GM18873 (cell line): ENCODE results near the gene GNB1.

Source experiments
- ATAC-seq: cut with Tn5 transposase; IDR thresholded peaks from one replicate; pipeline ENCODE4 v1.9.1; 2021; ENCODE audit warnings: mild to moderate bottlenecking, moderate library complexity, moderate number of reproducible peaks; ENCODE audit not compliant: unreplicated experiment, low FRiP score

GNB1 gene

DNA sequence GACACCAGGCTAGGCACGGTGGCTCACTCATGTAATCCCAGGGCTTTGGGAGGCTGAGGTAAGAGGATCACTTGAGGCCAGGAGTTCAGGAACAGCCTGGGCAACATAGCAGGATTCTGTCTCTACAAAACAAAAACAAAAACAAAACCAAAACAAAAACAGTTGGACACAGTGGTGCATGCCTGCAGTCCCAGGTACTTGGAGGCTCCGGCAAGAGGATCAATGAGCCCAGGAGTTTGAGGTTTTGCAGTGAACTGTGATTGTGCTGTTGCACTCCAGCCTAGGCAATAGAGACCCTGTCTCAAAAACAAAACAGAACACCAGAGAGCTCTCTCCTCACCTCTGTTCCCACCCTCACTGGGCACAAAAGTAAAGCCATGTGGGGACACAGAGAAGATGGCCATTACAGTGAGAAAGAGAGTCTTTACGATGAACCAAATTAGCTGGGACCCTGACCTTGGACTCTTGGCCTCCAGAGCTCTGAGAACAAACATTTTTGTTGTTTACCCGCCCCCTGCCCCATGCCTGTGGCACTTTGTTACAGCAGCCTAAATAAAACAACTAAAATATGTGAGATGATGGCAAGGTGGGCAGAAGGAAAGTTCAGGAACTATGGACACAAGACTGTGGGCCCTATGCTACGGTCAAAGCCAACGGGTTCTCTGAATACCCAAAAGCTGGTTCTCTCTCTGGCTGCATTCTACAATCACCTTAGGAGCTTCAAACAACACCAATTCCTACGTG, 122.5 kb downstream of the GNB1 start:
- no peak for ATAC-seq

DNA sequence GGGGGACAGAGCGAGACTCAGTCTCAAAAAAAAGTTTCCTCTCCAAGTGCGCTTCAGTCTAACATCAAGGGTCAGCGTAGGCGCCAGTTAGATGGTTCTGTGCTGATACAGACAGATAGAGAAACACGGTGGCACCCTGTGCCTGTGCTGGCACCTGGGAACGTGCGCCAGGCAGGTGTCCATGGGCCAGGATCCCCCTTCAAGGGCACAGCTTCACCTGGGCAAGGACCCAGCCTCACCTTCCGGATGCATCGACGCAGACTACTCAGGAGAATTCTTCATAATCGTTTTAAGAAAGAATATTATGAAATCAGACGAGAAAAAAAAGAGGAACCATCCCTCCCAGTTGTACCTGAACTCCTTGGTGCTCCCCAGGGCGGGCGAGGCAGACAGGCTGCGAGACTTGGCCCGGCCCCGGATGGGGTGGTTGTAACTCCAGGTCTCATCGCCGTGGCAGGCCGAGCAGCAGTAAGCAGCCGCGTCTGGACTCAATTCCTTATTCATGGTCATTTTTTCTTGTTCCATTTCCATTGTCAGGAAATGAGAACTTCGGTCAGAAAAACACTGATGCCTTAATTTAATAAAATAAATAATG, 125.9 kb downstream of the GNB1 start:
- ATAC-seq: no peak

DNA sequence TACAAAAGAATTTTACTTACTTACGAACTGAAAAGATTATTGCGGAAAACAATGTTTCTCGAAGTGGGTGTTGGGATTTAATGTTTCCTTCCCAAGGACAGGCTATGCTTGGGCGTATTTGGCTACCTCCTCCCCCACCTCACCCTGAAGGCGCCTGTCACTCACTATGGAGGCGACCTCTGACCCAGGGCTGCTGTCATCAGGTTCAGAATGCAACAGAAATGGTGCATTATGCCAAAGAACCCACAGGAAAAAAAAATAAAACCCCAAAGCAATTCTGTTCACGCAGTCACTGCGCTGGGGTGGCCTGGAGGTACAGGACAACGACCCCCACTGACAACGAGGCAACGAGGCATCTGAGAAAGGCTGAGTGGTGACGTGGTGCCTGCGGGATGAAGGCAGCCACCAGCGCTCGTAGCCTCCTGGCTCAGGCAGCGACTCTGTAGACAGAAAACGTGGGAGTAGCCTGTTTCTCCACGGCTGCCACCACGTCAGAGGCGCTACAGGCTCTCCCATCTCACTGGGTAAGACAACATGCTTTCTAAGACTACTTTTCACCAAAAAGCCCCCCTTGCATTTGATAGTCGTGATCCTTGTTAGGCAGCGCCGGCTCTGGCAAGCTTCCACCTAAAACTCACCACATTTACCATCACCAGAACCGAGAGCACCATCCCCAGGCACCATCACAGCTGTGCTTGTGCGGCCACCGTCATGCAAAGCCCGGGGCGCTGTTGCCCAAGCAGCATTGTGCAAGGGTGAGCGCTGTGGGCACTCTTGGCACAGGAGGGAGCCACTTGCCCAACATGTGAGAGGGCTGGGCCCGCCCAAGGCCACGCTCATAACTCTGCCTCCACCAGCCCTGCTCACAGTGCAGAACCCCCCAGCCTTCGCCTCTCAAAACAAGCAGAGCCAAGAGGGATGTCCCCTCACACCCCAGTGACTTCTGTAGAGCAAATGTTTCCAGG, 126.9 kb downstream of the GNB1 start:
- no peak for ATAC-seq

DNA sequence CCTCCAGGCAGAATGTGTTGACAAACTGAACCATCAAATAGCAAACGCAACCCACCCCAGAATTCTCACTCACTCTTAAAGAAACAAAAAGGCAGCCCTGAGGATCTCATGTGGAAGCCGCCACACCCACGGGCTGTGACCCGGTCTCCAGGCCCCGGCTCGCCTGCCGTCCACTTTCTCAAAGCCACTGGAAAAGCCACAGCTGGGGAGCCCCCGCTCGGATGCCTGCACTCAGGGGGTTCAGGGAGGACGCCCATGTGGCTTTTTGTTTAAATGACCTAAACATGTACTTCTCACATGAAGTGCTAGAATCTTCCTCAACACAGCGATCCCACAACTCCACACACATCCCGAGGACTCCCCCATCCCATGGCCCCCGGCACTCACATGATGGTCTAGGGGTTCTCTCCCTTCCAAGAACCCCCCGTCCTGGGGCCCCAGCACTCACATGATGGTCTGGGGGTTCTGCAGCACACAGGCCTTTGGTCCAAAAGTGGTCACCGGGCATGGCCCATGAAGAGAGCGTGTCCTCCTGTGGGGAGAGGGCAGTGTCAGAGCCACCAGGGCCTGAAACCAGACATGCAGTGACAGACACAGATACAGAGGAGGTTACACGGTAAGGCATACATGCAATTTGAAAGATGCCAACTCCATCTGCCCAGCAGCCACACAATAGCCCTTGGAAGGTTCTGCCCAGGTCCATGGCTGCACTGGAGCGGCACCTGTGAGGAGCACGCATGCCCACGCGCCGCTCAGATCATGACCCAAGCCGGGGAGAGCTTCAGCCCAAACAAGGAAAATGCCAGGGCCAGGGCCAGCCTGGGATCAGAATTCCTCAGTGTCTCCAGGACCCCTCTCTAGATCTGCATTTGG, 129.1 kb downstream of the GNB1 start:
- ATAC-seq: no peak

DNA sequence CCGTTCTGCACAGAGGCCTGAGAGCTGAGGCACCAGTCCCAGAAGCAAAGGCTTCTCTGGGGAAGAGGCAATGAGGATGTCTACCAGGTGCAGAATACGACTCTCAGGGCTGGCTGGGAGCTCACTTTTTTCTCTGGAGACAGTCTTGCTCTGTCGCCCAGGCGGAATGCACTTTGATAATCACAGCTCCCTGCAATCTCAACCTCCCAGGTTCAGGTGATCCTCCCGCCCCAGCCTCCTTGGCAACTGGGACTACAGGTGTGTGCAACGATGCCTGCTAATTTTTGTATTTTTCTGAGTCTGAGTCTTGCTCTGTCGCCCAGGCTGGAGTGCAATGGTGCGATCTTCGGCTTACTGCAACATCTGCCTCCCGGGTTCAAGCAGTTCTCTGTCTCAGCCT, 130.2 kb downstream of the GNB1 start:
- ATAC-seq: no peak

DNA sequence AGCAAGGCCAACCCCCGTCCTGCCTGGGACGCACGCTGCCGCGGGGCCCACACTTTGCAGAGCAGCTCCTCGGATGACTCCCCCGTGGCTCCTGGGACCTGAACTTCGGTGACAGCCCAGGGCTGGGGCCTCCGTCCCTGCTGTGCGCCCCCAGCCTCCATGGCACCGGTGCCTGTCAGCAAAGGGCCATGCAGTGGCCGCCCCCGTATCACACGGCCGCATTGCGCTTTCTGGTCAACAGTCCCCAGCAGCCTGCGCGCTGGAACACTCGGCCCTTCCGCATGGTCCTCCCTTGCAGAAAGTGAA, 130.6 kb downstream of the GNB1 start:
- no peak for ATAC-seq

DNA sequence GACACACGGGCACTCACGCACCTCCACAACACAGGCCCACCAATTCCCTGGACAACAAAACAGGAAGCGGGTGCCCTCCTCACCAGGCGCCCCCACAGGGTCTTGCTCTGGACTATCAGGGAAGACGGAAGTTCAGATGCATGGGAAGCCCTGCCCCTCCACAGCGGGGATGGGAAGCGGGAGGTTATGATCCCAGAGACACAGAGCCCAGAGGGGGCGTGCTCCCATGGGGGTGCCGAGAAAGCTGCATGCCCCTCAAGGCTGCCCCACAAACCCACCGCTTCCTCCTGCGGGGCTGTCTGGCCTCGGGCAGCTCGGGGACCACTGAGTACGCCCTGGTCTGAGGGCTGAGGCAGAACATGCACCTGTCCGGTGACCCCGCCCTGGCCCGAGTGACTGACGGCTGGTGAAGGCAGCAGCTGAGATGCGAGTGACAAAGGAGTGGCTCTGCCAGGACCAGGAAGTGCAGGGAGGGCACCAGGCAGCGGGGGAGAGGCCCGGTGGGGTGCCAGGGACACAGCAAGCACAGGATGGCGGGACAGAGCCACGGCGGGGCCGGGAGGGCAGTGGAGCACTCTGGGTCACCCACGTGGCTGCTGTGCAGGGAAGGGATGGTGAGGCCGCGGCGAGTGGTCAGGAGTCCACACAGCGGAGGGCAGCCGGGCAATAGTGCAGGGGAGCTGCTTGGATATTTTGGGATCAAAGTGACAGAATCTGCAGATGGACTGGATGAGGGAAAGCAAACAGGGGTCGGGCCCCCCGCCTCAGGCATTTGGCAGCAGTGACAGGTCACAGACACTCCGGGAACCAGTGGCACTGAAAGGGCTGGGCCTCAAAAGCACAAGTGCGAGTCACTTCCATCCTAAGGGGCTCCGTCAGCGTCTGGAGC, 131.2 kb downstream of the GNB1 start:
- ATAC-seq: no peak

DNA sequence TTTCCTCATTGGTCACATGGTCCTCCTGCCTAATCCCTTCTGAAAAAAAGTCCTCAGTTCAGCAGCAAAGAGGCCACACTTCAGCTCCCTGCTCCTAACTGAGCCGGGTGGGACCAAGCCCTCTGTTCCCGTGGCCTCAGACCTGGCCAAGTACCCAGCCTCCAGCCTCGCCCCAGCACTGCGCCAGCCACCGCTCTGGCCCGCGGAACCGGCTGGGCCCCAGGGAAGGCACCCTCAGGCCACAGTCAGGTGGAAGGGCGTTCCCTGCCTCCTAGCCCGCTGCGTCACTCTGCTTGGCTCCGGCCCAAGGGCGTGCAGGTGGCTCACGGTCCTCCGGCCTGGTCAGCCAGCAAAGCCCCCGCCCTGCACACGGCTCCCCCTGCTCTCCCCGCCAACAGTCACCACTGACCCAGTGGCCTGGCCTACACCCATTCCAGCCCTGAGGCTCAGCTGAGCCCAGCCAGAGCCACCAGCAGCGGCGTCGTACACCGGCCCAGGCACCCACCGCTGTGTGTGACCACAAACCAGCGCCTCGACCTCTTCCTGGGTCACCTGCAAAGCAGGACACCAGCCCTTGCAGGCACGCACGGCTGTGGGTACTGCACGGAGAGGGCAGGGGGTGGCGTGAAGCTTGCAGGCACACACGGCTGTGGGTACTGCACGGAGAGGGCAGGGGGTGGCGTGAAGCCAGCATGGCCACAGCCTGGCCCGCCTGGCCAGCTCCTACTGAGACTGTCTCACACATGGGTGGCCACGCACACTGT, 132.0 kb downstream of the GNB1 start:
- ATAC-seq: no peak

DNA sequence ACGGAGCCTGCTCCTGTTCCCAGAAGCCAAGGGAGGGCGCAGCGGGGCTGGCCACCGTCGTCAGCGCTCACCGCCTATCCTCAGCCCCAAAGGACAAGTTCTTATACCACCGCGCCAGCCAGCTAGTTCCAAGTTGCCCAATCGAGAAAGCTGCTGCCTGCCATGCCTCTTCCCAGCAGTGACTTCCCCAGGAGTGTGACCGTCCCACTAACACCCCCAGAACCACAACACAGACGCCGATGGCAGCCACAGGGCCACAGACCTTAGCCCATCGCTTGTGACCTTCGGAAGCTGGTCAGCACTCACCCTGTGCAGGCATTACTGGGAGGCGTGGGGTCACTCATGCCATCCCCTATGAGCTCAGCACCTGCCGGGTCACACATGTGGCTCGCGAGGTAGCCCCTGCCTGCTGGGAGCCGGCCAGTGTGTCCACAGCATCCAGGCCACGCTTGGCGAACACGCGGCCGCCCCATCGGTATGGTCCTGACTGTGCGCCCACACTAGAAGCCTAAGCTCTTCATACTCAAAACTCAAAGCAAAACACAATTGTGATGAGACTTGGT, 132.7 kb downstream of the GNB1 start:
- no peak for ATAC-seq

DNA sequence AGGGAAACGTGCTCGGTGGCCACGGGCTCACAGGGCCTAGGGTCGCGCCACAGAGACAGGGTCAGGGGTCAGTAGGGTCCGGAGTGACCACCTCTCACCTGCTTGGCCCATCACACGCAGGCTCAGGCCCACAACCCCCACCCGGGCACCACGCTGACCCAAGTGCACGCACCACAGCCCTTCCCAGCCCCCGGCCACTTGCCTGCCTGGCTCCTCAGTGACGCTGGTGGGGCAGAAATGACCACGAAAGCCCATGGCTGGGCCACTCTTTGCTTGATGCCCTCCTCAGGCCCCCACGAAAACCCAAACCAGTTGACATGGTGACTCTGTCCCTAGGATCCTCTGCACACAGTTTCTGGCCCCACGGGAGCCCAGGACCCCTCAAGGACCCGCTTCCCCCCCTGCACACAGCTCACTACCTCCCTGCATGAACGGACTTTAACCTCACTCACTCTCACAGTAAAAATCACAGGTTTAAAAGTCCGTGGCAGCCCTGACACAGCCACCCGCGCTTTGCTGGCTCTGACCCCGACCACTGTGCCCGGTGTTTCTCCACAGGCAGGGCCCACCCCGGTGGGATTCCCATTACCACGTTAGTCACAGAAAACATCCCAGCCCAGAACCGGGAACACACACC, 133.3 kb downstream of the GNB1 start:
- no peak for ATAC-seq

DNA sequence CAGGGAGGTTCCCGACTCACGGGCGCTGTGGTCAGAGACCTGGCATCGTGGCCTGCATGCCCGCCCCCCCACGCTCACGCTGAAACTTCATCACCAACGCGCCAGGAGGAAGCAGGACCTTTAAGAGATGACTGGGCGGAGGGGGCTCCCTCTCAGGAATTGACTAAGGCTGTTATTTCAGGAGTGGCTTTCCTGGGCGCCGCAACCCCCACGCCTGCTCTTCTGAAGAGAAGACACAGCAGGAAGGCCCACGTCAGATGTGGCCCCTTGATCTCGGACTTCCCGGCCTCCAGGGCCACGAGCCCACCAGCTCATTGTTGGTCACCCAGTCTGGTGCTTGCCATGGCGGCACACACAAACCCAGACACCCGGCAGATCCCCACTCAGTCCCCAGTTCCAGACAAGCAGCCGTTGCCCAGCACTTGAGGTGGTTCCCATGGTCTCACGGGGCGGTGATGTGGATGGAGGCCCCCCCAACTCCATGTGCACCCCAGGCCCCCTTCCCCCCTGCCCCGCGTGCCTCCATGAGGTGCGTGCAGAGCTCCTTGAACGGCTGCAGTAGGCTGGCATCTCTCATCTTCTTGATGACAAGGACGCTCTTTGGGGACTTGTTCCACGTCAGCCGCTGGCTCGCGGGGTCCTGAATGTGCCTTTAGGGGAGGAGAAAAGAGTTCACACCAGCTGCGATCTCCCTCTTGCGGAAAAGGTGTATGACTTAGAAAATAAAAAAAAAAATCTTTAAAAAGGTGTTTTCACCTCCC, 134.0 kb downstream of the GNB1 start:
- no peak for ATAC-seq

DNA sequence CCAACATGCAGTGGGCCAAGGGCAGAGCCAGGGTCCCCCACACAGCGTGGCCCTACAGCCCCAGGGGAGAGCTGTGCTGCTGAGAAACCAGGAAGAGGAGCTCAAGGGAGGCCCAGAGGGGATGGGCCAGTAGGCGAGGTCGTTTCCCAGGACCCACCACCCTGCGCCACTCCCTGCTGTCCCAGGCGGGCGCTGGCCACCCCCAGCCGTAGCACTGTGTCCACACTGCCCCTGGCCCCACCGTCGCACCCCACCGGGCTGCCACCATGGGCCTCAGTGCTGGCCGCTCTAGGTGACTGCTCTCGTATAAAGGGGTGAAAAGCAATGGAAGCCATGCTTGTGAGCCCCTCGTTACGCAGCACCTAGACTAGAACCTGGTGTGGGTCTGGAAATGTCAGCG, 135.0 kb downstream of the GNB1 start:
- no peak for ATAC-seq

DNA sequence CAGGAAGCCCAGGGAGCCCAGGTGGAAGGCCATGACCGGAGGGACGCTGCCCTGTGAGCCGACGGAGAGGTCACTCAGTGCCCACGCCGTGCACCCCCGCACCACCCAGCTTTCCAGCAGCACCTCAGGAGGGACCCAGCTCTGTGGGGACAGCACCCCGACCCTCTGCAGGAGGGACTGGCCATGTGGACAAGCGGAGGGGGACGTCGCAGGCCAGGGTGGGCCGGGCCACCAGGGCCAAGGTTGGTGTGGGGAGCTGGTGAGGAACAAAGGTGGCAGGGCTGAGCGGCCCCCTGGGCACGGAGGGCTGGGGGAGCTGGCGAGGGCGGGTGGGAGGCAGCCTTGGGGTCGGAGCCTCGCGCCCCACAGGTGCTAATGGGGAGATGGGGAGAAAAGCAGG, 135.5 kb downstream of the GNB1 start:
- no peak for ATAC-seq

DNA sequence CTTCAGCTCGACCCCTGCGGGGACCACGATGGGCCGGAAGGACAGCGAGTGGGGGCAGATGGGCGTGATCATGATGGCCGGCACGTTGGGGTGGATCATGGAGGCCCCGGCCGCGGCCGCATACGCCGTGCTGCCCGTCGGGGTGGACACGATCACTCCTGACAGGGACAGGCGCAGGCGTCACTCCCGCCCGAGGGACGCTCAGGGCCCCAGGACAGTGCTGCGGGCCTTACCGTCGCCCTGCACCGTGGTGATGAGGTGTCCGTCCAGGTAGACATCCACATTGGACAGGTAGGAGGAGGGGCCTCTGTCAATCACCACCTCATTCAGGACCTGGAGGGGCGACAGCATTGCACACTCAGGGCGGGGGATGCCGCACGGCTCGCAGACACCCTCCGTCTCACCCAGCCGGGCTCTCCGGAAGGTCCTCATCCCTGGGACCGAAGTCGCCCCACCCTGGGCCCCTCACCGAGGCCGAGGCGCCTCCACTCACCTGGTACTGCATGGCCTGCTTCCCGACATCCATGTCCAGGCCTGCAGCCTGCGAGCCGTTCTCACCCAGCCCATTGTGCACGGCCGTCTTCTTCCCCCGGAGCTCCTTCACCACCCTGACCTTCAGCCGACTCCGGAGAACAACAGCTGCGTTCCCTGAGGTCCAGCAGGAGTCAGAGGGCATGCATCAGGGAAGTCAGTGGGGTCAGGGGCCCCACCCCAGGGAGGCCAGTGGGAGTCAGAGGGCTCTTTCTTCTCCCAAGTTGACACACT, 136.7 kb downstream of the GNB1 start:
- ATAC-seq: no peak

DNA sequence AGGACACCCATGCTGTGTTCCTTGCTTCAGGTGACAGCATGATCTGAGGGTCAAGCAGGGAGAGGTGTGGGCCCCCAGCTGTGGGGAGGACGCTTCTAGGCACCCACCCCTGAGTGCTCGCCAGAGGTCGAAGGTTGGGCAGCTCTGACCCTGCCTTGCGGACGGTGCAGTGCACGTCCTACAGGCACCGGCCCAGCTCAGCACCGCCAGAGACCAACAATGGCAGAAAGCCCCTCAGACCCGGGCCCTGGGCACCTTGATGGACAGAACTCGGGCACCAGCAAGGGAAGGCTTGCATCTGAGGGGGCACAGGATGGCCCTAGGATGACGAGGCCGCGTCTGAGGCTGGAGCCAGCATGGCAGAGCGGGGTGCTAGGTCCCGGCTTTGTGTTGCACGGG, 137.3 kb downstream of the GNB1 start:
- no peak for ATAC-seq
